CD8-positive, alpha-beta memory T cell (primary cell): ENCODE results near the gene SUV39H2. TPM values are rescaled to one million over a fixed set of nuclear protein-coding genes. Genes with fewer than 3 reads are reported as not detected.
"Not testable (repeated sequence)": the region's sequence is repeated elsewhere in the genome, so short reads cannot be mapped to it uniquely, and the experiment has no call there.

Experiments used
- CTCF ChIA-PET: fragments of 350-600 bp; sonication (Branson Sonifier 250); formaldehyde crosslinking; loops from one replicate; lab custom pipeline; 2021; ENCODE audit warnings: antibody characterized with exemption; lab: Charles Lee
- POLR2A ChIA-PET: fragments of 350-600 bp; sonication (Branson Sonifier 250); formaldehyde crosslinking; loops from one replicate; lab custom pipeline; 2021; ENCODE audit warnings: antibody characterized with exemption; lab: Charles Lee
- DNase-seq, 5 donors: peaks; one replicate each; pipeline versions ENCODE4 v3.0.0 to v3.0.0-alpha.2; 2020 to 2022; ENCODE audit warnings: mixed read lengths in 1 of 5
- H3K27ac ChIP-seq: one replicate; pipeline ENCODE4 v1.7.0; 2013; ENCODE audit warnings: low read depth, mild to moderate bottlenecking, low read length, moderate library complexity
- H3K27me3 ChIP-seq: 2 replicates; pipeline ENCODE4 v1.7.0; 2013; ENCODE audit warnings: low read length, mild to moderate bottlenecking; ENCODE audit not compliant: insufficient read depth, poor library complexity, severe bottlenecking
- H3K36me3 ChIP-seq: 2 replicates; pipeline ENCODE4 v1.7.0; 2013; ENCODE audit warnings: mild to moderate bottlenecking, low read length, moderate library complexity; ENCODE audit not compliant: insufficient read depth
- H3K4me1 ChIP-seq: 2 replicates; pipeline ENCODE4 v1.7.0; 2013; ENCODE audit warnings: mild to moderate bottlenecking, low read length, moderate library complexity; ENCODE audit not compliant: insufficient read depth
- H3K4me3 ChIP-seq: 2 replicates; pipeline ENCODE4 v1.7.0; 2013; ENCODE audit warnings: mild to moderate bottlenecking, low read length
- H3K9me3 ChIP-seq: 2 replicates; pipeline ENCODE4 v1.7.0; 2013; ENCODE audit warnings: mild to moderate bottlenecking, low read length
- H3K27ac Mint-ChIP-seq, 8 donors: one replicate each; pipeline ENCODE4 v1.8.0; 2020 to 2021; ENCODE audit warnings: mixed read lengths in 8 of 8, mild to moderate bottlenecking in 6 of 8, inconsistent platforms in 3 of 8, moderate library complexity in 3 of 8
- H3K27me3 Mint-ChIP-seq, 2 donors: one replicate each; pipeline ENCODE4 v1.8.0; 2020 to 2021; ENCODE audit warnings: mixed read lengths in 2 of 2, mild to moderate bottlenecking in 1 of 2, moderate library complexity in 1 of 2
- H3K36me3 Mint-ChIP-seq, 3 donors: one replicate each; pipeline ENCODE4 v1.8.0; 2020 to 2021; ENCODE audit warnings: mixed read lengths in 3 of 3, inconsistent platforms in 1 of 3, mild to moderate bottlenecking in 1 of 3
- H3K4me1 Mint-ChIP-seq, 3 donors: one replicate each; pipeline ENCODE4 v1.8.0; 2020 to 2021; ENCODE audit warnings: mixed read lengths in 3 of 3, inconsistent platforms in 1 of 3, mild to moderate bottlenecking in 1 of 3
- H3K4me3 Mint-ChIP-seq, 7 donors: one replicate each; pipeline ENCODE4 v1.8.0; 2020 to 2021; ENCODE audit warnings: mixed read lengths in 7 of 7, mild to moderate bottlenecking in 6 of 7, moderate library complexity in 4 of 7, inconsistent platforms in 2 of 7
- H3K9me3 Mint-ChIP-seq, 5 donors: one replicate each; pipeline ENCODE4 v1.8.0; 2020 to 2022; ENCODE audit warnings: mixed read lengths in 5 of 5, mild to moderate bottlenecking in 3 of 5, moderate library complexity in 2 of 5, inconsistent platforms in 1 of 5
- polyA plus RNA-seq: library from polyadenylated mRNA; unstranded; fragments of 300-500 nt; fragmentation: Illumina TruSeq; gene quantifications from one replicate; pipeline ENCODE4 v1.2.3, GENCODE V29; 2021
- total RNA-seq, 2 experiments: library from RNA; stranded (reverse); gene quantifications; one replicate each; pipeline ENCODE4 v1.2.3, GENCODE V29; 2021

SUV39H2 gene
- total and polyA plus RNA-seq, 3 experiments from 2014 or later: 3.4 to 35.8 (median 30.8) TPM

GRCh38 chr10:14936584-14936983 is 57.9 kb downstream of the SUV39H2 start:
- H3K4me1 ChIP-seq: no peaks in the 10 kb centered on the region
- no peak overlapping the region for H3K27ac ChIP-seq
- ChIA-PET CTCF (no interaction called here), POLR2A (no interaction called here)
- Mint-ChIP-seq H3K36me3 (peaks cover 0 to 66% (median 21%) of the 10 kb centered on the region in 3 donors), H3K4me1 (peaks cover 0 to 4% (median under 1%) of the 10 kb centered on the region in 3 donors), H3K4me3 (no peak overlapping the region), H3K27me3 (no peaks in the 10 kb centered on the region), H3K9me3 (no peaks in the 10 kb centered on the region), H3K27ac (peak overlapping the region in 4 of 8 donors; percentile 29 to 57 (median 39))
- H3K4me3 ChIP-seq: no peak overlapping the region
- peaks cover 21% of the 10 kb centered on the region for H3K36me3 ChIP-seq
- H3K9me3 ChIP-seq: no peaks in the 10 kb centered on the region
- no peak for DNase-seq
- no peaks in the 10 kb centered on the region for H3K27me3 ChIP-seq

- peaks cover 9 to 14% (median 13%) of the 10 kb centered on the region in 3 donors for H3K4me1 Mint-ChIP-seq
- H3K4me3 ChIP-seq, H3K36me3 ChIP-seq, POLR2A ChIA-PET, H3K9me3 Mint-ChIP-seq, H3K27ac ChIP-seq, H3K27me3 ChIP-seq, H3K27me3 Mint-ChIP-seq, H3K4me3 Mint-ChIP-seq, DNase-seq, CTCF ChIA-PET, H3K9me3 ChIP-seq, H3K4me1 ChIP-seq: not testable (repeated sequence)
- peaks cover 0 to 64% (median 17%) of the 10 kb centered on the region in 3 donors for H3K36me3 Mint-ChIP-seq
- H3K27ac Mint-ChIP-seq: peak overlapping the region in 4 of 8 donors; percentile 20 to 94 (median 44)
Measured at GRCh38 chr10:14938971-14939370, 60.3 kb downstream of the SUV39H2 start.

GRCh38 chr10:14942147-14942949 is 63.7 kb downstream of the SUV39H2 start:
- DNase-seq, H3K27me3 Mint-ChIP-seq, H3K9me3 ChIP-seq, H3K27ac ChIP-seq, H3K4me3 Mint-ChIP-seq, H3K4me3 ChIP-seq, CTCF ChIA-PET, H3K9me3 Mint-ChIP-seq, H3K36me3 ChIP-seq, H3K4me1 ChIP-seq, POLR2A ChIA-PET, H3K27me3 ChIP-seq: not testable (repeated sequence)
- peaks cover 13 to 14% (median 14%) of the 10 kb centered on the region in 3 donors for H3K4me1 Mint-ChIP-seq
- peaks cover 4 to 64% (median 10%) of the 10 kb centered on the region in 3 donors for H3K36me3 Mint-ChIP-seq
- peak overlapping the region in 5 of 8 donors; percentile 48 to 75 (median 68) for H3K27ac Mint-ChIP-seq

- CTCF ChIA-PET, H3K4me3 Mint-ChIP-seq, DNase-seq, H3K9me3 ChIP-seq, H3K27me3 ChIP-seq, H3K36me3 ChIP-seq, POLR2A ChIA-PET, H3K27ac Mint-ChIP-seq, H3K9me3 Mint-ChIP-seq, H3K27ac ChIP-seq, H3K27me3 Mint-ChIP-seq, H3K4me1 ChIP-seq, H3K4me3 ChIP-seq: not testable (repeated sequence)
- Mint-ChIP-seq H3K36me3 (peaks cover 4 to 65% (median 10%) of the 10 kb centered on the region in 3 donors), H3K4me1 (peaks cover 13 to 14% (median 13%) of the 10 kb centered on the region in 3 donors)
Measured at GRCh38 chr10:14942950-14943338, 64.3 kb downstream of the SUV39H2 start.

GRCh38 chr10:14945108-14945507 is 66.4 kb downstream of the SUV39H2 start:
- Mint-ChIP-seq H3K27me3 (no peaks in the 10 kb centered on the region), H3K9me3 (no peaks in the 10 kb centered on the region), H3K4me1 (peaks cover 14 to 24% (median 22%) of the 10 kb centered on the region in 3 donors), H3K4me3 (no peak overlapping the region), H3K27ac (no peak overlapping the region), H3K36me3 (peaks cover 4 to 67% (median 14%) of the 10 kb centered on the region in 3 donors)
- Histone ChIP-seq H3K9me3 (no peaks in the 10 kb centered on the region), H3K4me3 (no peak overlapping the region), H3K4me1 (no peaks in the 10 kb centered on the region), H3K27ac (no peak overlapping the region), H3K36me3 (peaks cover 6% of the 10 kb centered on the region), H3K27me3 (no peaks in the 10 kb centered on the region)
- ChIA-PET CTCF (interaction anchor here (0.7 kb wide), 1 partner anchor 549 kb away, joined by 3 read pairs; no protein-coding TSS in a partner anchor), POLR2A (no interaction called here)
- no peak for DNase-seq

GRCh38 chr10:14947268-14947667 is 68.6 kb downstream of the SUV39H2 start:
- ChIA-PET CTCF (no interaction called here), POLR2A (no interaction called here)
- Mint-ChIP-seq H3K27me3 (no peaks in the 10 kb centered on the region), H3K36me3 (peaks cover 4 to 65% (median 12%) of the 10 kb centered on the region in 3 donors), H3K4me1 (peaks cover 23 to 38% (median 36%) of the 10 kb centered on the region in 3 donors), H3K27ac (no peak overlapping the region), H3K4me3 (no peak overlapping the region), H3K9me3 (no peaks in the 10 kb centered on the region)
- Histone ChIP-seq H3K36me3 (peaks cover 6% of the 10 kb centered on the region), H3K4me1 (peaks cover 13% of the 10 kb centered on the region), H3K27me3 (no peaks in the 10 kb centered on the region), H3K4me3 (no peak overlapping the region), H3K27ac (no peak overlapping the region), H3K9me3 (no peaks in the 10 kb centered on the region)
- DNase-seq: no peak

GRCh38 chr10:14949291-14949690 is 70.6 kb downstream of the SUV39H2 start:
- Histone ChIP-seq H3K9me3 (no peaks in the 10 kb centered on the region), H3K36me3 (peaks cover 6% of the 10 kb centered on the region), H3K4me1 (peaks cover 23% of the 10 kb centered on the region), H3K27me3 (no peaks in the 10 kb centered on the region), H3K27ac (no peak overlapping the region), H3K4me3 (no peak overlapping the region)
- CTCF ChIA-PET: no interaction called here
- no peak for DNase-seq
- Mint-ChIP-seq H3K4me1 (peaks cover 33 to 48% (median 47%) of the 10 kb centered on the region in 3 donors), H3K27me3 (peaks cover 0 to 2% of the 10 kb centered on the region in 2 donors), H3K9me3 (no peaks in the 10 kb centered on the region), H3K27ac (peak overlapping the region in 2 of 8 donors; percentile 26 to 41), H3K4me3 (no peak overlapping the region), H3K36me3 (peaks cover 4 to 55% (median 10%) of the 10 kb centered on the region in 3 donors)
- POLR2A ChIA-PET: no interaction called here

- CTCF ChIA-PET: interaction anchor here (0.8 kb wide), 1 partner anchor 21 kb away, joined by 3 read pairs; no protein-coding TSS in a partner anchor
- Histone ChIP-seq H3K27me3 (no peaks in the 10 kb centered on the region), H3K9me3 (no peaks in the 10 kb centered on the region), H3K36me3 (no peaks in the 10 kb centered on the region), H3K4me1 (peaks cover 32% of the 10 kb centered on the region), H3K27ac (peak overlapping the region; percentile 78), H3K4me3 (peak overlapping the region; percentile 96)
- peak in 1 of 5 donors; percentile 19 for DNase-seq
- no peaks in the 10 kb centered on the region for H3K9me3 Mint-ChIP-seq
- H3K4me3 Mint-ChIP-seq: peak overlapping the region; percentile 92 to 97 (median 93)
- H3K27ac Mint-ChIP-seq: peak overlapping the region; percentile 90 to 99 (median 96)
- POLR2A ChIA-PET: interaction anchor here (0.6 to 2.7 kb wide), 3 partner anchors 71 to 115 kb away, joined by 5 to 11 read pairs (median 9); partner anchors contain the start of genes CDNF, HSPA14, MSANTD7 and SUV39H2
- peaks cover 0 to 33% (median 5%) of the 10 kb centered on the region in 3 donors for H3K36me3 Mint-ChIP-seq
- H3K27me3 Mint-ChIP-seq: peaks cover 0 to 2% of the 10 kb centered on the region in 2 donors
- peaks cover 47 to 63% (median 56%) of the 10 kb centered on the region in 3 donors for H3K4me1 Mint-ChIP-seq
Measured at GRCh38 chr10:14952851-14953423, 74.3 kb downstream of the SUV39H2 start.
